HG02759 (cell line): Measurements from ENCODE around the gene FOXJ2.
"Not testable (repeated sequence)": the region's sequence is repeated elsewhere in the genome, so short reads cannot be mapped to it uniquely, and the experiment has no call there.

ENCODE experiments used
- ATAC-seq: cut with Tn5 transposase; IDR thresholded peaks from one replicate; pipeline ENCODE4 v1.9.1; 2021; ENCODE audit warnings: mild to moderate bottlenecking, moderate library complexity; ENCODE audit not compliant: unreplicated experiment

FOXJ2 gene

GRCh38 chr12:8032242-8033152, at the start of gene FOXJ2:
TSS of gene FOXJ2 (plus strand) at chr12:8032716. CDS start at chr12:8039833, 7,117 bp downstream.
- peak; percentile 79 for ATAC-seq

- not testable (repeated sequence) for ATAC-seq
Measured at GRCh38 chr12:7983019-7983418, 49.5 kb upstream of the FOXJ2 start.

GRCh38 chr12:7983460-7983859, 49.1 kb upstream of the FOXJ2 start:
- not testable (repeated sequence) for ATAC-seq

GRCh38 chr12:7984900-7985299, 47.6 kb upstream of the FOXJ2 start:
- ATAC-seq, result no peak

GRCh38 chr12:7985802-7986418, 46.6 kb upstream of the FOXJ2 start:
- no peak for ATAC-seq

GRCh38 chr12:7989827-7990491, 42.6 kb upstream of the FOXJ2 start:
- no peak for ATAC-seq

- ATAC-seq, result no peak
Measured at GRCh38 chr12:7991535-7991934, 41.0 kb upstream of the FOXJ2 start.

GRCh38 chr12:7994731-7995205, 37.7 kb upstream of the FOXJ2 start:
- ATAC-seq, result peak; percentile 26

- ATAC-seq, result peak; percentile 100
Measured at GRCh38 chr12:7995266-7995963, 37.1 kb upstream of the FOXJ2 start.

- not testable (repeated sequence) for ATAC-seq
Measured at GRCh38 chr12:8000827-8001226, 31.7 kb upstream of the FOXJ2 start.

GRCh38 chr12:8001496-8001895, 31.0 kb upstream of the FOXJ2 start:
- ATAC-seq, result not testable (repeated sequence)

- not testable (repeated sequence) for ATAC-seq
Measured at GRCh38 chr12:8004897-8005296, 27.6 kb upstream of the FOXJ2 start.

- ATAC-seq, result no peak
Measured at GRCh38 chr12:8011331-8011730, 21.2 kb upstream of the FOXJ2 start.

GRCh38 chr12:8012651-8013309, 19.7 kb upstream of the FOXJ2 start:
- ATAC-seq, result no peak

- ATAC-seq, result no peak
Measured at GRCh38 chr12:8014836-8015235, 17.7 kb upstream of the FOXJ2 start.

GRCh38 chr12:8018213-8018612, 14.3 kb upstream of the FOXJ2 start:
- ATAC-seq, result not testable (repeated sequence)

GRCh38 chr12:8018666-8019581, 13.6 kb upstream of the FOXJ2 start:
- no peak for ATAC-seq

- peak; percentile 98 for ATAC-seq
Measured at GRCh38 chr12:8026291-8026900, 6.1 kb upstream of the FOXJ2 start.

- ATAC-seq, result no peak
Measured at GRCh38 chr12:8027856-8028255, 4.7 kb upstream of the FOXJ2 start.
